Measurements from ENCODE around the gene KRT28. TPM values are rescaled to one million over a fixed set of nuclear protein-coding genes. Genes with fewer than 3 reads are reported as not detected.

The KRT28 gene
- total and polyA plus RNA-seq, 2 experiments from 2014 or later = not detected

DNA sequence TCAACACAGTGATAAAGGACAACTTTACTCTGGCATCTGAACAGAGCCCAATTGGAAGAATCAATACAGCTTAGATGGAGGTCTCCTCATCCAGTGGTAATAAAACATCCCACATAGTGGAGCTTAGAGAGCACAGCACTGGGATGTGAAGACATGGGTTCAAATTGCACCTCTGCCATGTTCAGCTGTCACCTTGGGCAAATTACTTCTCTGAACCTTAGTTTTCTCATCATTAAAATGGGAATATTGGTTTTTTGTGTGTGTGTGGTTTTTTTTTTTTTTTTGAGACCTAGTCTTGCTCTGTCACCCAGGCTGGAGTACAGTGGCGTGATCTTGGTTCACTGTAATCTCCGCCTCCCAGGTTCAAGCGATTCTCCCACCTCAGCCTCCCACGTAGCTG is 36.3 kb upstream of the KRT28 start:
- Histone ChIP-seq H3K4me2 (no peak overlapping the region), H3K9me2 (replicated peaks; ENCODE audit: insufficient read depth) (no peaks in the 10 kb centered on the region), H3K9me3 (ENCODE audit: low read depth) (no peaks in the 10 kb centered on the region), H3K4me3 (no peak overlapping the region), H4K20me1 (ENCODE audit: insufficient read depth, poor library complexity, severe bottlenecking) (no peaks in the 10 kb centered on the region), H3K27me3 (no peaks in the 10 kb centered on the region), H2AFZ (no peak overlapping the region), H3K79me2 (no peaks in the 10 kb centered on the region), H3K4me1 (ENCODE audit: insufficient read depth) (peaks cover under 1% of the 10 kb centered on the region), H3K36me3 (replicated peaks; ENCODE audit: insufficient read depth, low read depth) (no peaks in the 10 kb centered on the region), H3K27ac (no peak overlapping the region)
- no peak for DNase-seq (ENCODE audit: low spot score)
- TF ChIP-seq EZH2phosphoT487 (IDR thresholded peaks at IDR 0.05; ENCODE audit: low read depth, severe bottlenecking, unreplicated experiment) = no peak
- 94% methylated on average over 4 of the region's 4 CpGs for WGBS (ENCODE audit: low lambda C conversion rate, missing lambda C conversion rate)

DNA sequence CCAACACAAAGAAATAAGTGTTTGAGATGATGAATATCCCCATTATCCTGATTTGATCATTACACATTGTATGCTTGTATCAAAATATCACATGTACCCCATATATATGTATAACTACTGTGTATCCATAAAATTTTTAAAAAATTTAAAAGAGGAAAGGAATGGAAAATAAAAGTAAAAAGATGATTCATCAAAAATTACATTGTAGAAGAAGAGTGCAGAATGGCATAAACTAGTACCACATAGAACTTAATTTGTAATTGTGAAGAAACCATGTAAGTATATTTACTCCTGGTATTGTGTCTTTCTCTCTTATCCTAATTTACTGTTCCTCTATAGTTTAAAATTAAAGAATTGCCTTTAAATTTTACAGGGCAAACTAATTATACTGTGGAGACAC is 34.1 kb upstream of the KRT28 start:
- TF ChIP-seq EZH2phosphoT487 (IDR thresholded peaks at IDR 0.05; ENCODE audit: low read depth, severe bottlenecking, unreplicated experiment) (no peak), EZH2 (IDR thresholded peaks at IDR 0.05; ENCODE audit: borderline replicate concordance) (no peak)
- TF ChIP-seq, protein P1, sequence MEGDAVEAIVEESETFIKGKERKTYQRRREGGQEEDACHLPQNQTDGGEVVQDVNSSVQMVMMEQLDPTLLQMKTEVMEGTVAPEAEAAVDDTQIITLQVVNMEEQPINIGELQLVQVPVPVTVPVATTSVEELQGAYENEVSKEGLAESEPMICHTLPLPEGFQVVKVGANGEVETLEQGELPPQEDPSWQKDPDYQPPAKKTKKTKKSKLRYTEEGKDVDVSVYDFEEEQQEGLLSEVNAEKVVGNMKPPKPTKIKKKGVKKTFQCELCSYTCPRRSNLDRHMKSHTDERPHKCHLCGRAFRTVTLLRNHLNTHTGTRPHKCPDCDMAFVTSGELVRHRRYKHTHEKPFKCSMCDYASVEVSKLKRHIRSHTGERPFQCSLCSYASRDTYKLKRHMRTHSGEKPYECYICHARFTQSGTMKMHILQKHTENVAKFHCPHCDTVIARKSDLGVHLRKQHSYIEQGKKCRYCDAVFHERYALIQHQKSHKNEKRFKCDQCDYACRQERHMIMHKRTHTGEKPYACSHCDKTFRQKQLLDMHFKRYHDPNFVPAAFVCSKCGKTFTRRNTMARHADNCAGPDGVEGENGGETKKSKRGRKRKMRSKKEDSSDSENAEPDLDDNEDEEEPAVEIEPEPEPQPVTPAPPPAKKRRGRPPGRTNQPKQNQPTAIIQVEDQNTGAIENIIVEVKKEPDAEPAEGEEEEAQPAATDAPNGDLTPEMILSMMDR (IDR thresholded peaks at IDR 0.05; ENCODE audit: poor library complexity) = no peak
- DNase-seq (ENCODE audit: low spot score) = no peak
- Histone ChIP-seq H3K27ac (no peak overlapping the region), H3K36me3 (replicated peaks; ENCODE audit: insufficient read depth, low read depth) (no peaks in the 10 kb centered on the region), H3K79me2 (peaks cover 2% of the 10 kb centered on the region), H3K4me3 (no peak overlapping the region), H3K27me3 (no peaks in the 10 kb centered on the region), H3K9me2 (replicated peaks; ENCODE audit: insufficient read depth) (no peaks in the 10 kb centered on the region), H4K20me1 (ENCODE audit: insufficient read depth, poor library complexity, severe bottlenecking) (no peaks in the 10 kb centered on the region), H2AFZ (no peak overlapping the region), H3K9me3 (ENCODE audit: low read depth) (no peaks in the 10 kb centered on the region), H3K4me2 (no peak overlapping the region), H3K4me1 (ENCODE audit: insufficient read depth) (no peaks in the 10 kb centered on the region)

DNA sequence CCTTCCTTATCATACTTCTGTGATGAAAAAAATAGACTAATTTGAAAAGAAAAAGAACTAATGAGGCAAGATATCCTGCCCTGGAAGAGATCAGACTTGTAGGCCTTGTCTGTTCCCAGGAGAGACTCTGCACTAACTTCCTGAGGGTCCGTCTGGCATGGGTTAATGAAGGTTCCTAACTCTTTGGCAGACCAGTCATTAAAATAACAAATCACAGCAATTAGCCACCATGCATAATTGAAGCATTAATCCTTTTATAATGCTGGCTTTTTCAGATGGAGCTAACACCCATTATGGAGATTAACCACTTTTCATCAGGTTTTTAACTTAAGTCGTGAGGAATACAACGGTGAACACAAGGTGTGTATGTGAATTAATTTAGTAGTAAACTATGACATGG is 33.1 kb upstream of the KRT28 start:
- TF ChIP-seq EZH2phosphoT487 (IDR thresholded peaks at IDR 0.05; ENCODE audit: low read depth, severe bottlenecking, unreplicated experiment) = no peak
- TF ChIP-seq, protein P1 (IDR thresholded peaks at IDR 0.05; ENCODE audit: poor library complexity) = no peak
- no peak for TF ChIP-seq EZH2 (IDR thresholded peaks at IDR 0.05; ENCODE audit: borderline replicate concordance)
- Histone ChIP-seq H3K9me3 (ENCODE audit: low read depth) (no peaks in the 10 kb centered on the region), H2AFZ (no peak overlapping the region), H3K4me1 (ENCODE audit: insufficient read depth) (no peaks in the 10 kb centered on the region), H3K27ac (no peak overlapping the region), H3K9me2 (replicated peaks; ENCODE audit: insufficient read depth) (no peaks in the 10 kb centered on the region), H3K79me2 (peaks cover 2% of the 10 kb centered on the region), H3K4me3 (no peak overlapping the region), H3K27me3 (no peaks in the 10 kb centered on the region), H4K20me1 (ENCODE audit: insufficient read depth, poor library complexity, severe bottlenecking) (no peaks in the 10 kb centered on the region), H3K36me3 (replicated peaks; ENCODE audit: insufficient read depth, low read depth) (no peaks in the 10 kb centered on the region), H3K4me2 (no peak overlapping the region)
- WGBS (ENCODE audit: low lambda C conversion rate, missing lambda C conversion rate) = 68% methylated on average over 3 of the region's 3 CpGs
- DNase-seq (ENCODE audit: low spot score) = no peak

DNA sequence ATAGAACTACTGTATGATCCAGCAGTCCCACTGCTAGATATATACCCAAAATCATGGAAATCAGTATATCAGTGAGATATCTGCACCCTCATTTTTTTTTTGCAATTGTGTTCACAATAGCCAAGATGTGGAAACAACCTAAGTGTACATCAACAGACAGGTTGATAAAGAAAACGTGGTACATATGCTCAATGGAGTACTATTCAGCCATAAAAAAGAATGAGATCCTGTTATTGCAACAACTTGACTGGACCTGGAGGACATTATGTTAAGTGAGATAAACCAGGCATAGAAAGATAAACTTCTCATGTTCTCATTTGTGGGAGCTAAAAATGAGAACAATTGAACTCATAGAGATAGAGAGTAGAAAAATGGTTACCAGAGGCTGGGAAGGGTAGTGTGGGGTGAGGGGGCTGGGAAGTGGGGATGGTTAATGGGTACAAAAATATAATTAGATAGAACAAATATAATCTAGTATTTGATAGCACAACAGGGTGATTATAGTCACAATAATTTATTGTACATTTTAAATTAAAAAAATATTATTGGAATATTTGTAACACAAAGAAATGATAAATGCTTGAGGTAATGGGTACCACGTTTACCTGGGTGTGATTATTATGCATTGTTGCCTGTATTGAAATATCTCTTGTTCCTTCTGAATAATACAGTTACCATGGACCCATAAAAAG is 30.5 kb upstream of the KRT28 start:
- Histone ChIP-seq H3K9me2 (replicated peaks; ENCODE audit: insufficient read depth) (no peaks in the 10 kb centered on the region), H4K20me1 (ENCODE audit: insufficient read depth, poor library complexity, severe bottlenecking) (no peaks in the 10 kb centered on the region), H3K27ac (no peak overlapping the region), H3K9me3 (ENCODE audit: low read depth) (no peaks in the 10 kb centered on the region), H3K79me2 (peaks cover 12% of the 10 kb centered on the region), H2AFZ (no peak overlapping the region), H3K36me3 (replicated peaks; ENCODE audit: insufficient read depth, low read depth) (no peaks in the 10 kb centered on the region), H3K4me1 (ENCODE audit: insufficient read depth) (no peaks in the 10 kb centered on the region), H3K4me2 (no peak overlapping the region), H3K27me3 (no peaks in the 10 kb centered on the region), H3K4me3 (no peak overlapping the region)
- TF ChIP-seq, protein P1 (IDR thresholded peaks at IDR 0.05; ENCODE audit: poor library complexity) = no peak
- TF ChIP-seq EZH2 (IDR thresholded peaks at IDR 0.05; ENCODE audit: borderline replicate concordance) (no peak), EZH2phosphoT487 (IDR thresholded peaks at IDR 0.05; ENCODE audit: low read depth, severe bottlenecking, unreplicated experiment) (no peak)
- WGBS (ENCODE audit: low lambda C conversion rate, missing lambda C conversion rate) = 83% methylated on average over 2 of the region's 2 CpGs
- DNase-seq (ENCODE audit: low spot score) = no peak

All from hepatocyte (in vitro differentiated cells).